Upper lobe of left lung (tissue), 6 donors: ENCODE data around the gene NBAS. TPM values are rescaled to one million over a fixed set of nuclear protein-coding genes. Genes with fewer than 3 reads are reported as not detected.

ENCODE experiments used
- ATAC-seq, 2 donors: fragments of 200-7000 bp; cut with Tn5 transposase; one replicate each; pipeline ENCODE4 v1.9.1; 2022; ENCODE audit warnings: mild to moderate bottlenecking in 2 of 2, moderate library complexity in 2 of 2; ENCODE audit not compliant: low FRiP score in 2 of 2
- DNase-seq, 2 donors: peaks; one replicate each; pipeline ENCODE4 v3.0.0-alpha.2; 2019 to 2020
- H3K27ac ChIP-seq, 4 donors: fragments of 200-600 bp; sonication (generic); one replicate each; pipeline ENCODE4 v1.5.1; 2016 to 2019
- H3K27me3 ChIP-seq, 4 donors: fragments of 200-600 bp; sonication (generic); one replicate each; pipeline ENCODE4 v1.5.1; 2017 to 2019
- H3K36me3 ChIP-seq, 4 donors: fragments of 200-600 bp; sonication (generic); one replicate each; pipeline ENCODE4 v1.5.1; 2016 to 2019
- H3K4me1 ChIP-seq, 4 donors: fragments of 200-600 bp; sonication (generic); one replicate each; pipeline ENCODE4 v1.5.1; 2018 to 2019
- H3K4me3 ChIP-seq, 4 donors: fragments of 200-600 bp; sonication (generic); one replicate each; pipeline ENCODE4 v1.5.1; 2017 to 2019; ENCODE audit warnings: mild to moderate bottlenecking in 2 of 4, moderate library complexity in 1 of 4
- H3K9me3 ChIP-seq, 4 donors: fragments of 200-600 bp; sonication (generic); one replicate each; pipeline ENCODE4 v1.5.1; 2018 to 2019
- CTCF ChIP-seq, 6 experiments: fragments of 450-650 bp in 4 of 6; fragments of 200-600 bp in 2 of 6; sonication (generic) in 2 of 6; IDR thresholded peaks; one replicate each; pipeline ENCODE4 v1.5.1; 2016 to 2019; ENCODE audit warnings: antibody characterized with exemption in 6 of 6
- EP300 ChIP-seq, 4 donors: sonication (generic); formaldehyde crosslinking; IDR thresholded peaks; one replicate each; pipeline ENCODE4 v1.5.1; 2017; ENCODE audit warnings: antibody characterized with exemption in 4 of 4, control low read depth in 2 of 4
- POLR2A ChIP-seq, 4 donors: fragments of 450-650 bp; IDR thresholded peaks; one replicate each; pipeline ENCODE4 v1.5.1; 2016 to 2017; ENCODE audit warnings: antibody characterized with exemption in 4 of 4, mild to moderate bottlenecking in 2 of 4
- POLR2AphosphoS5 ChIP-seq, 2 donors: sonication (generic); formaldehyde crosslinking; IDR thresholded peaks; one replicate each; pipeline ENCODE4 v1.5.1; 2017; ENCODE audit warnings: antibody characterized with exemption in 2 of 2
- WGBS, 2 donors: methylation state at CpG; one replicate each; pipeline ENCODE4 v1.1.5; 2017 to 2018; 5-methylcytosine and 5-hydroxymethylcytosine counted together
- total RNA-seq, 6 donors: library from RNA; depleted of rRNA in 4 of 6; stranded (reverse); fragments of >200 nt in 4 of 6; gene quantifications; one replicate each; pipeline versions ENCODE4 v1.1.0 to v1.2.1, GENCODE V29; 2016 to 2021
- donor health status: DM: no; HTN: no; CAD: no; lungs with moderate emphysema.
- donor health status: DM: no; HTN: yes; CAD: no; lungs with severe emphysema.

NBAS gene
- total RNA-seq, 6 donors from 2014 or later = 33.2 to 75.5 (median 43.1) TPM

DNA sequence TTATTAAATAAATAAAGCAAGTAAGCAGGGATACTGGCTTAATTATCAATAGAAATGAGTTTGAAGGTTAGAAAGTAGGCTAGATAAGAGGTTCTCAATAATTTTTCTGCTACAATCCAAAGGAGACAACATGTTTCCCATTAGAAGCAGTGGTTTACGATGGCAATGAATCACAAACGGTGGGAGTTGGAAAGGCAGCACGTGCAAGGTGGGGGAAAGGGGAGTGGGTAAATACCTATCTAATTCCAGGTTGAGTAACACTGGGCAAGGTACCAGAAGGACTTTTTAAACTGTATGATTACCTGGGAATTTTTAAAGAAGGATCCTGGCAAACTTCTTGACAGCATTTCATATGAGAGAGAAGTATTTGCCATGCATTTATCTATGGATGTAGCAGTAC, 289.9 kb downstream of the NBAS start:
- WGBS, 2 donors = 75 to 80% methylated on average over 3 of the region's 3 CpGs
- Histone ChIP-seq H3K27me3 (no peaks in the 10 kb centered on the region), H3K36me3 (peaks cover 0 to 28% (median 10%) of the 10 kb centered on the region in 4 donors), H3K4me1 (no peaks in the 10 kb centered on the region), H3K27ac (no peak overlapping the region), H3K9me3 (no peaks in the 10 kb centered on the region), H3K4me3 (no peak overlapping the region)
- ATAC-seq (no peak), DNase-seq (no peak)
- TF ChIP-seq CTCF (IDR thresholded peaks at IDR 0.05) = no peak
- TF ChIP-seq POLR2A (IDR thresholded peaks at IDR 0.05) = no peak
- no peak for TF ChIP-seq EP300 (IDR thresholded peaks at IDR 0.05)
- no peak for TF ChIP-seq POLR2AphosphoS5 (IDR thresholded peaks at IDR 0.05)

DNA sequence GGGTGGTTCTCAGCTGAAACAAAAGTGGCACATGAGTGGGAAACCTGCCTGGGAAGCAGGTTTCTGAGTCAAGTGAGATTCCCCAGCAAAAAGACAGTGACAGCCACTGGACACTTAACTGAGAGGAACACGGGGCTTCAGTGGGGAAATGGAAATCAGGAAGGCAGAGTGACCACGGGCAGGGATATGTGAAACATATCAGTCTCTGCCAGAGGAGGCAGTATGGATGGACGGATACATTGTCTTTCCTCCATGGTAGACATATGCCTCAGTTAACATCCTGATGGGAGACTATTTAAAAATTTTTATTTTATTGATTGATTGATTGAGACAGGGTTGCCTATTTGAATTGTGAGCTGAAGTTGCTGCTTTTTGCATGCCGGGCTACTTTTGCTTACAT, 292.1 kb downstream of the NBAS start:
- ATAC-seq (no peak), DNase-seq (no peak)
- WGBS, 2 donors = 93 to 94% methylated on average over 4 of the region's 4 CpGs
- H3K36me3 ChIP-seq = peaks cover 0 to 17% (median 0%) of the 10 kb centered on the region in 4 donors
- no peaks in the 10 kb centered on the region for H3K4me1 ChIP-seq
- H3K4me3 ChIP-seq = no peak overlapping the region
- H3K27ac ChIP-seq = no peak overlapping the region
- no peak for TF ChIP-seq CTCF (IDR thresholded peaks at IDR 0.05)
- TF ChIP-seq POLR2AphosphoS5 (IDR thresholded peaks at IDR 0.05) = no peak
- TF ChIP-seq POLR2A (IDR thresholded peaks at IDR 0.05) = no peak
- TF ChIP-seq EP300 (IDR thresholded peaks at IDR 0.05) = no peak
- no peaks in the 10 kb centered on the region for H3K27me3 ChIP-seq
- H3K9me3 ChIP-seq = no peaks in the 10 kb centered on the region

DNA sequence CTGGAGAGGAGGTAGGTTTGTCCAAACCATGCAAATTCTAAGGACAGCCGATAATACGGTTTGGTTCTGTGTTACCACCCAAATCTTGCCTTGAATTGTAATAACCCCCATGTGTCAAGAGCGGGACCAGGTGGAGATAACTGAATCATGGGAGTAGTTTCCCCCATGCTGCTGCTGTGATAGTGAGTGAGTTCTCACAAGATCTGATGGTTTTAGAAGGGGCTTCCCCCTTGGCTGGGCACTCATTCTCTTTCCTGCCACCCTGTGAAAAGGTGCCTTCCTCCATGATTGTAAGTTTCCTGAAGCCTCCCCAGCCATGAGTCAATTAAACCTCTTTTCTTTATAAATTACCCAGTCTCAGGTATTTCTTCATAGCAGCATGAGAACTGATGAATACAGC, 295.2 kb downstream of the NBAS start:
- ATAC-seq (no peak), DNase-seq (no peak)
- H3K4me1 ChIP-seq = no peaks in the 10 kb centered on the region
- 94% methylated on average over 2 to 3 of the region's 3 CpGs for WGBS, 2 donors
- no peaks in the 10 kb centered on the region for H3K9me3 ChIP-seq
- H3K36me3 ChIP-seq = peaks cover 0 to 12% (median 0%) of the 10 kb centered on the region in 4 donors
- H3K27ac ChIP-seq = no peak overlapping the region
- no peaks in the 10 kb centered on the region for H3K27me3 ChIP-seq
- H3K4me3 ChIP-seq = no peak overlapping the region
- TF ChIP-seq POLR2A (IDR thresholded peaks at IDR 0.05) (no peak), EP300 (IDR thresholded peaks at IDR 0.05) (no peak), POLR2AphosphoS5 (IDR thresholded peaks at IDR 0.05) (no peak), CTCF (IDR thresholded peaks at IDR 0.05) (no peak)

DNA sequence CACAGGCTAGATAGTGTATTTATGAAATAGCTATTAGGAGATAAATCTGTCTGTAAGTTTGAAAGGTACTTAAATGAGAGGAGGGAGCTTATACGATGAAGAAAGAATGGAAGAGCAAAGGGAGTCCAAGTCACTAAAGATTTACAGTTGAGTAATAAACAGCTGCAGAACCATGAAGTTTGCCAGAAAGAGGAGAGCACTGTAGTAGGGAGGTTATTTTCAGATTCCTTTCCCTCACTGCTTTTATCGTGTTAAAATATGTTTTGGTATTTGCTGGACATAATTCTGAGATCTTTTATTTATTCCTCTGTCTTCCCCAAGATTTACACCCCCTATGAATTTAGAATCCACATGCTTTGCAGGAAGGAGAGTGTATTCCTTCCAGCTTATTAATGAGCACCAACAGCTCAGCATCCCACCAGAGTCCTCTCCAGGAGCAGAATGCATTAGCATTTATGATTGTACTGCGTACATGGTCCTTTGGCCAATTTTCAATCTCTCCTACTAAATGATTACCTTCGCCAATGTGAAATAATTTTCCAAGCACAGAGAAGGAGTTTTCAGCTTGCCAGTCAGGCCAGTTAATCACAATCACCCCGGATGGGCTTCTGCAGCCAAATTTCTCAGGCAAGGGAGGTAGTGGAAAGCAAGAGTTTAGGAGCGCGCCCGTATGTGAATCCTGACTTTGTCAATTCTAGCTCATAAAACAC, 297.0 kb downstream of the NBAS start:
- ATAC-seq (no peak), DNase-seq (no peak)
- Histone ChIP-seq H3K4me1 (no peaks in the 10 kb centered on the region), H3K4me3 (no peak overlapping the region), H3K9me3 (peaks cover 0 to 1% (median 0%) of the 10 kb centered on the region in 4 donors), H3K27ac (no peak overlapping the region), H3K27me3 (no peaks in the 10 kb centered on the region), H3K36me3 (peaks cover 0 to 12% (median 0%) of the 10 kb centered on the region in 4 donors)
- WGBS, 2 donors = 89 to 95% methylated on average over 8 of the region's 8 CpGs
- TF ChIP-seq EP300 (IDR thresholded peaks at IDR 0.05) (no peak), POLR2A (IDR thresholded peaks at IDR 0.05) (no peak), CTCF (IDR thresholded peaks at IDR 0.05) (no peak), POLR2AphosphoS5 (IDR thresholded peaks at IDR 0.05) (no peak)

GRCh38 chr2:15262792-15263191, 298.3 kb downstream of the NBAS start:
- no peak for TF ChIP-seq POLR2A (IDR thresholded peaks at IDR 0.05)
- Histone ChIP-seq H3K36me3 (peaks cover 0 to 12% (median 0%) of the 10 kb centered on the region in 4 donors), H3K4me1 (no peaks in the 10 kb centered on the region), H3K27me3 (no peaks in the 10 kb centered on the region), H3K4me3 (no peak overlapping the region), H3K27ac (no peak overlapping the region), H3K9me3 (peaks cover 0 to 8% (median 1%) of the 10 kb centered on the region in 4 donors)
- DNase-seq (no peak), ATAC-seq (no peak)
- WGBS, 2 donors = 87 to 98% methylated on average over 2 of the region's 2 CpGs
